ENCODE results near the gene DNAJC19. TPM values are rescaled to one million over a fixed set of nuclear protein-coding genes. Genes with fewer than 3 reads are reported as not detected.
"Not testable (repeated sequence)": the region's sequence is repeated elsewhere in the genome, so short reads cannot be mapped to it uniquely, and the experiment has no call there.

Gene DNAJC19
- total RNA-seq, 4 donors from 2014 or later, result 28.8 to 45.2 (median 36.5) TPM

- TF ChIP-seq EP300 (IDR thresholded peaks at IDR 0.05), result no peak
- DNase-seq (ENCODE audit: low spot score in 2 of 2), result no peak
- Histone ChIP-seq H3K9me3 (no peaks in the 10 kb centered on the region), H3K27me3 (no peaks in the 10 kb centered on the region), H3K27ac (no peak overlapping the region), H3K4me3 (no peak overlapping the region), H3K36me3 (peaks cover 0 to 40% (median 0%) of the 10 kb centered on the region in 3 donors), H3K4me1 (peaks cover 0 to 36% (median 12%) of the 10 kb centered on the region in 4 donors)
- 94 to 97% methylated on average over 2 of the region's 2 CpGs for WGBS, 2 donors
Measured at GRCh38 chr3:180987344-180987743, 2.2 kb downstream of the DNAJC19 start.

- H3K27me3 ChIP-seq; DNase-seq (ENCODE audit: low spot score in 2 of 2); H3K27ac ChIP-seq; H3K4me3 ChIP-seq; H3K9me3 ChIP-seq: not testable (repeated sequence)
- Histone ChIP-seq H3K36me3 (peaks cover 0 to 46% (median 0%) of the 10 kb centered on the region in 3 donors), H3K4me1 (peaks cover 0 to 36% (median 12%) of the 10 kb centered on the region in 4 donors)
- WGBS, 2 donors, result 89 to 91% methylated on average over 10 of the region's 10 CpGs
Measured at GRCh38 chr3:180986366-180986765, 3.2 kb downstream of the DNAJC19 start.

- Histone ChIP-seq H3K27ac (no peak overlapping the region), H3K27me3 (no peaks in the 10 kb centered on the region), H3K4me1 (peaks cover 0 to 14% (median 5%) of the 10 kb centered on the region in 4 donors), H3K9me3 (no peaks in the 10 kb centered on the region), H3K4me3 (no peak overlapping the region), H3K36me3 (peaks cover 0 to 64% (median 0%) of the 10 kb centered on the region in 3 donors)
- TF ChIP-seq, protein P1, sequence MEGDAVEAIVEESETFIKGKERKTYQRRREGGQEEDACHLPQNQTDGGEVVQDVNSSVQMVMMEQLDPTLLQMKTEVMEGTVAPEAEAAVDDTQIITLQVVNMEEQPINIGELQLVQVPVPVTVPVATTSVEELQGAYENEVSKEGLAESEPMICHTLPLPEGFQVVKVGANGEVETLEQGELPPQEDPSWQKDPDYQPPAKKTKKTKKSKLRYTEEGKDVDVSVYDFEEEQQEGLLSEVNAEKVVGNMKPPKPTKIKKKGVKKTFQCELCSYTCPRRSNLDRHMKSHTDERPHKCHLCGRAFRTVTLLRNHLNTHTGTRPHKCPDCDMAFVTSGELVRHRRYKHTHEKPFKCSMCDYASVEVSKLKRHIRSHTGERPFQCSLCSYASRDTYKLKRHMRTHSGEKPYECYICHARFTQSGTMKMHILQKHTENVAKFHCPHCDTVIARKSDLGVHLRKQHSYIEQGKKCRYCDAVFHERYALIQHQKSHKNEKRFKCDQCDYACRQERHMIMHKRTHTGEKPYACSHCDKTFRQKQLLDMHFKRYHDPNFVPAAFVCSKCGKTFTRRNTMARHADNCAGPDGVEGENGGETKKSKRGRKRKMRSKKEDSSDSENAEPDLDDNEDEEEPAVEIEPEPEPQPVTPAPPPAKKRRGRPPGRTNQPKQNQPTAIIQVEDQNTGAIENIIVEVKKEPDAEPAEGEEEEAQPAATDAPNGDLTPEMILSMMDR (IDR thresholded peaks at IDR 0.05), result no peak
- TF ChIP-seq POLR2A (IDR thresholded peaks at IDR 0.05), result no peak
- TF ChIP-seq EP300 (IDR thresholded peaks at IDR 0.05), result no peak
- WGBS, 2 donors, result 53 to 56% methylated on average over 2 of the region's 2 CpGs
- DNase-seq (ENCODE audit: low spot score in 2 of 2), result no peak
Measured at GRCh38 chr3:180983136-180983535, 6.4 kb downstream of the DNAJC19 start.

DNA sequence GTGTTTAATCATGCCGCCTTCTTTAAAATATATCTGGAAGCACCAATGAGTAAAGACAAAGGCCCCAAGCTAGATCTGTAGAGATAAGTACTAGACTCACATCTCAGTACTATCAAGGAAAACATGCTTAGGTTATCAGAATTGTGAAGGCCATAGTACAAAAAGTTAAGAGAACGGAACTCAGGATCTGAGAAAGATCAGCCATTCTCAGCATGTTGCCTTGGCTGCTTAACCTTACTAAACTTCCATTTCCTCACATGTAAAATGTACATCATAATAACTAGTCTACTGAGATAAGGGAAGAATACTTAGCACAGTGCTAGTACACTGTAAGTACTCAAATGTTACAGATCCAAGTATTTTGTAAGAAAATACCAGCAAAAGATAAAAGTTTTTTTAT lies 7.6 kb downstream of the DNAJC19 start:
- H3K36me3 ChIP-seq, result peaks cover 0 to 67% (median 0%) of the 10 kb centered on the region in 3 donors

GRCh38 chr3:180980611-180981010 lies 8.9 kb downstream of the DNAJC19 start:
- Histone ChIP-seq H3K36me3 (peaks cover 0 to 65% (median 0%) of the 10 kb centered on the region in 3 donors), H3K27ac (no peak overlapping the region), H3K9me3 (no peaks in the 10 kb centered on the region), H3K4me3 (no peak overlapping the region), H3K4me1 (no peaks in the 10 kb centered on the region), H3K27me3 (no peaks in the 10 kb centered on the region)
- no peak for DNase-seq (ENCODE audit: low spot score in 2 of 2)
- no peak for TF ChIP-seq POLR2A (IDR thresholded peaks at IDR 0.05)
- no peak for TF ChIP-seq EP300 (IDR thresholded peaks at IDR 0.05)
- TF ChIP-seq, protein P1 (IDR thresholded peaks at IDR 0.05), result no peak

More for the DNA sequence above, 7.6 kb downstream of the DNAJC19 start:
- Histone ChIP-seq H3K4me1 (peaks cover 0 to 5% (median 1%) of the 10 kb centered on the region in 4 donors), H3K27me3 (no peaks in the 10 kb centered on the region), H3K4me3 (no peak overlapping the region), H3K27ac (no peak overlapping the region), H3K9me3 (no peaks in the 10 kb centered on the region)
- TF ChIP-seq POLR2A (IDR thresholded peaks at IDR 0.05) (no peak), EP300 (IDR thresholded peaks at IDR 0.05) (no peak)
- TF ChIP-seq, protein P1 (IDR thresholded peaks at IDR 0.05), result no peak
- WGBS, 2 donors, result 90 to 95% methylated on average over 2 of the region's 2 CpGs
- no peak for DNase-seq (ENCODE audit: low spot score in 2 of 2)

DNA sequence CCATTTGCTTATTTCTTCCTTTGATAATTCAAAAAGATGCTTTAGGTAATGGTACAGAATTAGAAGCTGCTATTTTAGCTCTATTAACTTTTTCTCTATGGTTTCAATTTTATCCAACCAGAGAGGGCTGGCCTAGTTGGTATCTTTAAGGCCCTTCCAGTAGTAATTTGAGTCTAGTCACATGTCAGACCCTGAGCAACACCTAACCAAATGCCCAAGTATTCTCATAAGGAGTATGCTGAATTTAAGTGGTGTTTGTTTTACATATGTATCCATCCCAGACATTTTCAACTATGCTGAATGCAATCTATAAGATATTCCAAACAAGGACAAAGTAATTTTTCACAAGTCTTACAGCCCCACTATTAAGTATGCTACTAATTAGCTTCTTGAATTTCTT lies 9.6 kb downstream of the DNAJC19 start:
- no peak for DNase-seq (ENCODE audit: low spot score in 2 of 2)
- TF ChIP-seq POLR2A (IDR thresholded peaks at IDR 0.05) (no peak), EP300 (IDR thresholded peaks at IDR 0.05) (no peak)
- TF ChIP-seq, protein P1 (IDR thresholded peaks at IDR 0.05), result no peak
- H3K4me3 ChIP-seq, result no peak overlapping the region
- H3K27me3 ChIP-seq, result no peaks in the 10 kb centered on the region
- H3K9me3 ChIP-seq, result no peaks in the 10 kb centered on the region
- H3K36me3 ChIP-seq, result peaks cover 0 to 61% (median 0%) of the 10 kb centered on the region in 3 donors
- H3K4me1 ChIP-seq, result no peaks in the 10 kb centered on the region
- no peak overlapping the region for H3K27ac ChIP-seq

Data from tibial nerve (tissue), 4 donors.